Central memory CD4-positive, alpha-beta T cell (primary cell): ENCODE measurements around the gene PLA2G6.

Source experiments
- DNase-seq: peaks from one replicate; pipeline ENCODE4 v3.0.0; 2022

Gene PLA2G6

DNA sequence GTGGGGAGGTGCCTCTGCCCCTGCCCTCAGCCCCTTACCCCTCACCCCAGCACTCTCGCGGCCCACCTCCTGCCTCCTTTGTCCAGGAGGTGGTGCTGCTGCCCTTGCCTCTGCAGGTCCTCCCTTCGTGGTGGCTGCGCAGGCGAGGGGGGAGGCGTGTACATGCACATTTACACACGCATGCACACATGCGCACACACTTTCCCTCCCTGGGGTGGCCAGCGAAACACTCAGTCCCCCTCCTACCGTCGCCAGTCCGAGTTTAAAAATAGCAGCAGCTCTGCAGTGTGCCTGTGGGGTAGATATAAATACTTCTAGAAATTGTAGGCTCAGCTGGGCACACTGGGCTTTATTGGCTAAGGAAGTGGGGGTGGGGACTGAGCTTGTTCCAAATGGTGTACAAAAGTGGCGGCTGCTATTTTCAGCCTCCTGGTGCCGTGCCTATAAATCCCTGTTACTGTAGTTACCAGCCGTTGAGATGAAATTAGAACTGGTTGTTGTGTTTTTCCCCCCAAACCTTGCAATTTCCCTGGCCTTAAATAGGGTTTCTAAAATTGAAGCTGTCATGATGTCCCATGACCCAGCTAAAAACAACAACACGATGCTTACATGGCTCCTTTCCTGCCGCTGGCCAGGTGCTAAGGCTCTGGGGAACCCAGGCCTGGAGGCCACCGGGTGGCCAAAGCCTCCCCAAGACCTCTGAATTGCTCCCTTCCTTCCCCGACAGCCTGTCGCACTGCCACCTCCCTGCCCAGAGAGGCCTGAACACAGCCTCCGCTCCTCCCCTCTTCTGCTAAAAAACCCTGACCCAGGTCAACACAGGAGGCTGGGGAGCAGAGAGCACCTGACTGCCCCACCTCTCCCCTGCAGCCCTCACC lies 112.0 kb downstream of the PLA2G6 start:
- DNase-seq: no peak

DNA sequence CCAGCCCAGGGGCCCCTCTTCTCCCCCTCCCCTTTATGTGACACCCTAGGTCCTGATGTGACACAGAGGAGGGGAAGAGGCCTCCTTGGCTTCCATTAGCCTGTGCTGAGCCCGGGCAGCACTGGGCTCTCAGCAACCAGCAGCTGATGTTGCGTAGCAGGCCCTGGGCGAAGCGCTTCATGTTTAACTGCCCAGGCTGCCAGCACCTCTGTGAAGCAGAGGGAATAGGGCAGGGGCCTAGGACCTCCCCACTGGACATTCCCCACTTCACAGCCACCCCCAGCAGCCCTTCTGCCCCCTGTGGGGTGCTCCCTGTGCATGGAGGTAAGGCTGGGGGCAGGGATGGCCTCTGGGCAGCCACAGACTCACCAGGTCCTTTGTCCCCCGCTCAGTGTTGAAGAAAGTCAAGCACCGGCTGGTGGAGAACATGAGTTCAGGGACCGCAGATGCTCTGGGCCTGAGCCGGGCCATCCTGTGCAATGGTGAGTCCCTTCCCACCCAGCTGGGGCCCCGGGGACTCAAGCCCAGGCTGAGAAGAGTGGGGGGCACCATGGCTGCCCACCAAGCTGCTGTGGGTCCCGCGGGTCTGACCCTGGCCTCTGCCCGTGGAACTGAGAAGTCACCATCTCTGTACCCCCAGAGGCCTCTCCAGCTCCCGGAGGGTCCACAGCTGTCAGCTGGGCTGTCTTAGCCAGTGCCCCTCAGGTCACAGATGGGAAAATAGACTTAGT lies 112.8 kb downstream of the PLA2G6 start:
- no peak for DNase-seq

DNA sequence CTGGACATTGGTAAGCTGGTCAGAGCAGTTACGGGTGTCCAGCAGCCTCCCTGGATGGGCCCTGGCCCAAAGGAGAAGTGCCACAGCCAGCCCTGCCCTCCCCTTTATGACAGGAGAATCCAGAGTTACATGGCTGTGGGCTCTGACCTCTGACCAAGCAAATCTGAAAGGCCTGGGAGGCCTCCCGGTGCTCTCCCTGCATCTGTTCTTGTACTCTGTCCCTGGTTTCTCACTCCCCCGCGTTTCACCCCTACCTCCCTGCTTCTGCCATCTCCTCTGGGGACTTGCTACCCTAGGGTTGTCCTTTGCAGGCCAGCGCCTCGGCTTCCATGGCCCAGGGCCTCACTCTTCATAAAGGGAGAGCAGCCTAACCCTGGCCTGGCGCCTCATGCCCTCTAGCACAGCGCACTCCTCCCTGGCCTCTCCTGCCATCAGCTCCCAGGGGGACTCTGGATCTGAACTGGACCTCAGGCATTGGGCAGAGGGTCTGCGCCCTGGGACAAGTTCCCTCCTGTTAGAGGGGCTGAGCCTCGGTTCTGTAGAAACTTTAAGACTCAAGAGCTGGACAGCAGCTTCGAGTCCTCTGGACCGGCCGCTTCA lies 113.8 kb downstream of the PLA2G6 start:
- no peak for DNase-seq

DNA sequence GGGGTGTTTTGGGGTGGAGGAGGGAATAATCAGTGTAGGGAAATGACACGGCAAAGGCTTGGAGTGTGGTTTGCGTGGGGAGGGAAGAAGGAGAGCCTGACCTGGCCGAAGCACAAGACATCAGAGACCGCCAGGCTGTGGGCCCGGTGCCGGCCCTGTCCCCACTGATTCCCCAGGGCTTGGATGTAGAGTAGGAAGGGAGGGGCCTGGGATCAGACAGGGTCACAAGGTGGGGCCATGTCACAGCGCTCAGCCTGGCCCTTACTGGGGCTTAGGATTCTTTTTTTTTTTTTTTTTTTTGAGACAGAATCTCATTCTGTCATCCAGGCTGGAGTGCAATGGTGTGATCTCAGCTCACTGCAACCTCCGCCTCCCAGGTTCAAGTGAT lies 114.6 kb downstream of the PLA2G6 start:
- DNase-seq: no peak

DNA sequence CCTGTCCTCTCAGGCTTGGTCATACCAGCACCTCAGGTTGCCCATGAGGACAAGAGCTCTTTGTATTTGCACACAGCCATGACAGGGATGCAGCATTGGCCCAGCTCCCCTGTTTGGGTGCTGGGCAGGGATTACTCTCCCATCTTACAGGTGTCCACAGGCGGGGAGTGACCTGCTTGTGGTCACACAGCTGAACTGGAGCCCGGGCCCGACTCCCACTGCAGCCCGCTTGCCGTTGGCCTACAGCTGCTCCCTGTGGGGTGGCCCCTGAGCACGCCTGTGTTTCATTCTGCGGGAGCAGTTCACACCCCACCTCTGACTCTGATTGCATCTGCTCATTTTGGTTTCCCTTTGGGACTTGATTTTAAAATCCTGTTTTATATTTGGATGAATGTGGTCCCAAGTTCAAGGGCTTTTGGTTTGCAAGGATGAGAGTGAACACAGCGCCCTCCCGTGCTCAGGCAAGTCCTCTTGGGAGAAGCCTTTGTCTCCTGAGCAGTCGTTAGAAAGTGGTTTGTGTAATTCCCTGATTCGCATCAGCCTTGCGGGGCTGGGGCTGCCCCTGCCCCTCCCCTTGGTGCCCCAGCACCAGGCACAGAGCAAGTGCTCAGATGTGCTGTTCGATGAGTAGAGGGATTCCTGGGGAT lies 115.1 kb downstream of the PLA2G6 start:
- DNase-seq: no peak

DNA sequence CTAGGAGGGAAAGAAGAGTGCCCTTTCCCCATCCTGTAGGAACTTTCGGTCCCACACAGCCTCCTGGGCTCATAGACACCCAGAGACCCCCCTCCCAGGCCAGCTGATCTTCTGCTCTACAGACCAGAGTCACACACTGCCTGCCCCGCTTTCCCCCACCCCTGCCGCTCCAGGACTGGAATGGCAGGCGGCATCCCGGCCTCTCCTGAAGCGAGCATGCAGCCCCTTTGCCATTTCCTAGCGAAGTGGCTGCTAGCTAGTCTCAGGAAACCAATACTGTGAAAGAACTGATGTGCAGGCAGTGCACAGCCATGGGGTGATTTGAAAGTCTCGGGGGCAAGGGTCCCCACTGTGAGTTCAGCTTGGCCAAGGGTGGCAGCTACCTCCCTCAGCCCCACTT lies 116.1 kb downstream of the PLA2G6 start:
- no peak for DNase-seq

DNA sequence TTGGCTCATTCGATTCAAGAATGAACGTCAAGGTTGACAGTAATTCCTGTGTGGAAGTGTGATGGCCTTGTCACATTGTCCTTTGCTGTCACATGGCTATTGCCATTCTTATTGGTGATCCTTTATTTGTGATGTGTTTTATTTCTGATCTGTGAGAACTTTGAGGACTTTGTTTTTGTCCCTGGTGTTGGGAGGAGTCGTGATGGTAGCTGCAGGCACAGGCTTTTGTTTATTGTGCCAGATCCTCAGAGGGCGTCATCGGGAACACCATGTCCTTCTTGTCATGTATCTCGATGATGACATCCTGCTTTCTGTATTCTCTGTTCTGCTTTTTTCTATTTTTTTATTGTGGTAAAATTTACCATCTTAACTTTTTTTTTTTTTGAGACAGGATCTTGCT lies 118.8 kb downstream of the PLA2G6 start:
- DNase-seq: no peak
